B cell (primary cell): ENCODE results near the gene THBS2. TPM values are rescaled to one million over a fixed set of nuclear protein-coding genes. Genes with fewer than 3 reads are reported as not detected.

Source experiments
- ATAC-seq: fragments of 200-7000 bp; cut with Tn5 transposase; one replicate; pipeline ENCODE4 v1.10.0; 2021; ENCODE audit warnings: low read depth, mild to moderate bottlenecking, moderate number of reproducible peaks, moderate library complexity
- CTCF ChIA-PET: fragments of 350-600 bp; sonication (Branson Sonifier 250); formaldehyde crosslinking; loops from one replicate; lab custom pipeline; 2021; ENCODE audit warnings: antibody characterized with exemption, inconsistent platforms; lab: Charles Lee
- POLR2A ChIA-PET: fragments of 350-600 bp; sonication (Branson Sonifier 250); formaldehyde crosslinking; loops from one replicate; lab custom pipeline; 2021; ENCODE audit warnings: antibody characterized with exemption; lab: Charles Lee
- DNase-seq: peaks from one replicate; pipeline ENCODE4 v3.0.0; 2013
- H2AFZ ChIP-seq: 2 replicates; pipeline ENCODE4 v1.6.1; 2012; ENCODE audit warnings: mild to moderate bottlenecking, low read depth, low read length; ENCODE audit not compliant: insufficient read depth, poor library complexity, severe bottlenecking
- H3K27ac ChIP-seq, 2 donors: 1 replicate in 1 of 2; 2 replicates in 1 of 2; pipeline ENCODE4 v1.5.1; 2012 to 2013; ENCODE audit warnings: low read length in 2 of 2, mild to moderate bottlenecking in 2 of 2, moderate library complexity in 1 of 2
- H3K27me3 ChIP-seq, 4 experiments: fragments of 200-600 bp in 1 of 4; sonication (generic) in 1 of 4; replicated peaks in 1 of 4; 1 replicate in 2 of 4; 2 replicates in 2 of 4; pipeline versions ENCODE4 v1.6.1 to v1.7.0; 2013 to 2016; ENCODE audit warnings: low read length in 3 of 4, mild to moderate bottlenecking in 2 of 4, mixed read lengths in 1 of 4, moderate library complexity in 1 of 4; ENCODE audit not compliant: insufficient read depth in 4 of 4, control insufficient read depth in 3 of 4; ENCODE audit errors: control extremely low read depth in 1 of 4
- H3K36me3 ChIP-seq, 2 experiments: replicated peaks in 1 of 2; 1 replicate in 1 of 2; 2 replicates in 1 of 2; pipeline versions ENCODE4 v1.6.1 to v1.7.1; 2013; ENCODE audit warnings: low read length in 1 of 2; ENCODE audit not compliant: insufficient read depth in 2 of 2, control insufficient read depth in 1 of 2; ENCODE audit errors: control extremely low read depth in 1 of 2, extremely low read depth in 1 of 2
- H3K4me1 ChIP-seq, 2 donors: fragments of 200-600 bp in 1 of 2; sonication (generic) in 1 of 2; 1 replicate in 1 of 2; 2 replicates in 1 of 2; pipeline versions ENCODE4 v1.5.1 to v1.6.1; 2013 to 2017; ENCODE audit warnings: low read length in 2 of 2; ENCODE audit not compliant: control insufficient read depth in 2 of 2, insufficient read depth in 2 of 2
- H3K4me2 ChIP-seq: replicated peaks from 2 replicates; pipeline ENCODE3; 2012; ENCODE audit warnings: mild to moderate bottlenecking, low read depth, low read length; ENCODE audit not compliant: poor library complexity, severe bottlenecking
- H3K4me3 ChIP-seq, 5 experiments: fragments of 200-600 bp in 1 of 5; sonication (generic) in 1 of 5; 1 replicate in 3 of 5; 2 replicates in 2 of 5; pipeline versions ENCODE4 v1.5.1 to v1.7.0; 2011 to 2016; ENCODE audit warnings: low read length in 4 of 5, mild to moderate bottlenecking in 4 of 5, low read depth in 2 of 5, control low read depth in 1 of 5, moderate library complexity in 1 of 5; ENCODE audit not compliant: insufficient read depth in 1 of 5; ENCODE audit errors: control extremely low read depth in 1 of 5, extremely low read depth in 1 of 5
- H3K79me2 ChIP-seq: fragments of 200-600 bp; sonication (generic); one replicate; pipeline ENCODE4 v1.6.0; 2016; ENCODE audit warnings: low read length; ENCODE audit not compliant: control insufficient read depth, insufficient read depth
- H3K9ac ChIP-seq: fragments of 200-600 bp; sonication (generic); 2 replicates; pipeline ENCODE4 v1.6.1; 2017; ENCODE audit warnings: mild to moderate bottlenecking, low read length, moderate library complexity
- H3K9me3 ChIP-seq, 3 donors: one replicate each; pipeline versions ENCODE4 v1.6.1 to v1.7.1; 2013; ENCODE audit warnings: low read length in 2 of 3; ENCODE audit not compliant: control insufficient read depth in 2 of 3, insufficient read depth in 1 of 3; ENCODE audit errors: control extremely low read depth in 1 of 3
- H4K20me1 ChIP-seq: 2 replicates; pipeline ENCODE4 v1.6.0; 2012; ENCODE audit warnings: mild to moderate bottlenecking, low read length; ENCODE audit not compliant: insufficient read depth, control insufficient read depth, poor library complexity, severe bottlenecking
- H3K27ac Mint-ChIP-seq: one replicate; pipeline ENCODE4 v1.8.0; 2021; ENCODE audit warnings: mixed read lengths
- H3K27me3 Mint-ChIP-seq: one replicate; pipeline ENCODE4 v1.8.0; 2021; ENCODE audit warnings: mixed read lengths
- H3K4me1 Mint-ChIP-seq: one replicate; pipeline ENCODE4 v1.8.0; 2021; ENCODE audit warnings: mixed read lengths
- H3K4me3 Mint-ChIP-seq: one replicate; pipeline ENCODE4 v1.8.0; 2021; ENCODE audit warnings: mixed read lengths
- H3K9me3 Mint-ChIP-seq: one replicate; pipeline ENCODE4 v1.8.0; 2022; ENCODE audit warnings: mixed read lengths; ENCODE audit not compliant: insufficient read depth
- EZH2 ChIP-seq: IDR thresholded peaks from 2 replicates; pipeline ENCODE4 v1.6.1; 2012; ENCODE audit warnings: borderline replicate concordance, low read depth, mild to moderate bottlenecking, moderate library complexity, low read length; ENCODE audit not compliant: insufficient read depth, poor library complexity, severe bottlenecking
- WGBS: methylation state at CpG from one replicate; pipeline ENCODE4 v1.1.5; 2013; ENCODE audit warnings: missing lambda C conversion rate; ENCODE audit not compliant: insufficient coverage; 5-methylcytosine and 5-hydroxymethylcytosine counted together
- intact Hi-C: fragments of 100-400 bp; cut with micrococcal nuclease; formaldehyde crosslinking; loops from one replicate; pipeline ENCODE4 v1.10.0; 2022
- polyA plus RNA-seq: library from polyadenylated mRNA; depleted of rRNA; stranded (reverse); fragments of >200 nt; gene quantifications from 2 replicates; pipeline ENCODE4 v1.2.3, GENCODE V29; 2012
- total RNA-seq, 2 donors: library from RNA; stranded (reverse); fragments of 120-200 nt in 1 of 2; gene quantifications; 1 replicate in 1 of 2; 2 replicates in 1 of 2; pipeline versions ENCODE4 v1.2.3 to v1.2.4, GENCODE V29; 2013 to 2022
- TF ChIP-seq, protein P1 (sequence below): fragments of 200-600 bp; IDR thresholded peaks from one replicate; pipeline ENCODE4 v1.8.0; 2022; ENCODE audit warnings: antibody characterized with exemption, mild to moderate bottlenecking

THBS2 gene
- total and polyA plus RNA-seq, 2 donors (not counting 1 experiment from before 2014, with no cell fraction given), result not detected

DNA sequence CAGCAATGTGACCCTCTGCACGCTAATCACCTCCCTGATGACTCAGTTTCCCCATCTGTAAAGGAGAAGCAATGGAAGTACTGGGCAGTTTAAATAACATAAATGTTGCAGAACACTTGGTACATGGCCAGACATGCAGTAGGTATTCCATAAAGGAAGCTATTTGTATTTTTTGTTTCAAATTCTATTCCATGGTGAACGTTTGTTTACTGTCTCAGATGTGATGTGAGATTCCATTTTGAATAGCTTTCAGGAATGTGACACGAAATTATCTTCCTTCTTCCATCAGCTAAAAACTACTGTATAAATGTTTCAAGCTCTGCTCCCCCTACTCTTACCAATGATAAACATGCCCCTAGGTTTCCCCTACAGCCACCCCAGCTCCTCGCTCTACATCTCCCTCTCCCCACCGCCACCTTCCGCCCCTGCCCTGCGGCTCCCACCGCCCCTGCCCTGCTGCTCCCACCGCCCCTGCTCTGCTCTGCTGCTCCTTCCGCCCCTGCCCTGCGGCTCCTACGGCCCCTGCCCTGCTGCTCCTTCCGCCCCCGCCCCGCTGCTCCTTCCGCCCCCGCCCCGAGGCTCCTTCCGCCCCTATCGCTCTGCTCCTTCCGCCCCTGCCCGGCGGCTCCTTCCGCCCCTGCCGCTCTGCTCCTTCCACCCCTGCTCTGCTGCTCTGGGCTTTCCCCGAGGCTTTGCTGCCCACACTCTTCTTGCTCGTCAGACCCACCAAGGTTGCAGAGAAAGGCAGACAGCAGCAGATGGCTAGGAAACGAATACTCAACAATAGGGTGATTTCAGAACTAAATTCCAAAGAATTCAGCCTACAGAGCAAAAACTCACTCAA is 78.9 kb downstream of the THBS2 start:
- no peak for DNase-seq

More for the DNA sequence above, 78.9 kb downstream of the THBS2 start:
- POLR2A ChIA-PET, result no interaction called here
- 87% methylated on average over 20 of the region's 28 CpGs for WGBS
- Histone ChIP-seq H3K4me2 (no peak overlapping the region), H3K4me1 (no peaks in the 10 kb centered on the region), H2AFZ (no peak overlapping the region), H3K9ac (no peak overlapping the region), H3K9me3 (no peaks in the 10 kb centered on the region), H3K27ac (no peak overlapping the region), H4K20me1 (no peaks in the 10 kb centered on the region), H3K36me3 (no peaks in the 10 kb centered on the region), H3K27me3 (peaks cover 0 to 6% (median 0%) of the 10 kb centered on the region in 4 experiments), H3K79me2 (no peaks in the 10 kb centered on the region), H3K4me3 (no peak overlapping the region)
- Mint-ChIP-seq H3K4me1 (no peaks in the 10 kb centered on the region), H3K27ac (no peak overlapping the region), H3K9me3 (no peaks in the 10 kb centered on the region), H3K4me3 (no peak overlapping the region), H3K27me3 (peaks cover 5% of the 10 kb centered on the region)
- ATAC-seq, result no peak
- no peak for TF ChIP-seq EZH2
- TF ChIP-seq, protein P1, sequence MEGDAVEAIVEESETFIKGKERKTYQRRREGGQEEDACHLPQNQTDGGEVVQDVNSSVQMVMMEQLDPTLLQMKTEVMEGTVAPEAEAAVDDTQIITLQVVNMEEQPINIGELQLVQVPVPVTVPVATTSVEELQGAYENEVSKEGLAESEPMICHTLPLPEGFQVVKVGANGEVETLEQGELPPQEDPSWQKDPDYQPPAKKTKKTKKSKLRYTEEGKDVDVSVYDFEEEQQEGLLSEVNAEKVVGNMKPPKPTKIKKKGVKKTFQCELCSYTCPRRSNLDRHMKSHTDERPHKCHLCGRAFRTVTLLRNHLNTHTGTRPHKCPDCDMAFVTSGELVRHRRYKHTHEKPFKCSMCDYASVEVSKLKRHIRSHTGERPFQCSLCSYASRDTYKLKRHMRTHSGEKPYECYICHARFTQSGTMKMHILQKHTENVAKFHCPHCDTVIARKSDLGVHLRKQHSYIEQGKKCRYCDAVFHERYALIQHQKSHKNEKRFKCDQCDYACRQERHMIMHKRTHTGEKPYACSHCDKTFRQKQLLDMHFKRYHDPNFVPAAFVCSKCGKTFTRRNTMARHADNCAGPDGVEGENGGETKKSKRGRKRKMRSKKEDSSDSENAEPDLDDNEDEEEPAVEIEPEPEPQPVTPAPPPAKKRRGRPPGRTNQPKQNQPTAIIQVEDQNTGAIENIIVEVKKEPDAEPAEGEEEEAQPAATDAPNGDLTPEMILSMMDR, result no peak
- intact Hi-C loops, result no loop called here
- CTCF ChIA-PET, result no interaction called here
